RWPE2 (cell line): ENCODE measurements around the gene DVL1.

Experiments used
- ATAC-seq: fragments of 200-7000 bp; cut with Tn5 transposase; 3 replicates; pipeline ENCODE4 v1.9.1; 2021; ENCODE audit warnings: low read depth
- DNase-seq: peaks from one replicate; pipeline ENCODE4 v3.0.0-alpha.2; 2020; ENCODE audit warnings: low spot score
- H3K27ac ChIP-seq: fragments of 450-650 bp; 2 replicates; pipeline ENCODE4 v1.5.1; 2017; ENCODE audit warnings: mild to moderate bottlenecking; ENCODE audit not compliant: poor library complexity, severe bottlenecking
- H3K27me3 ChIP-seq: fragments of 250-450 bp; sonication (Bioruptor Pico); 2 replicates; pipeline ENCODE4 v1.5.1; 2021; ENCODE audit warnings: mild to moderate bottlenecking, moderate library complexity; ENCODE audit not compliant: insufficient read depth, poor library complexity, severe bottlenecking
- H3K36me3 ChIP-seq: fragments of 250-450 bp; sonication (Bioruptor Pico); 2 replicates; pipeline ENCODE4 v1.5.1; 2020; ENCODE audit warnings: low read depth, mild to moderate bottlenecking, moderate library complexity
- H3K4me1 ChIP-seq: fragments of 250-450 bp; sonication (Bioruptor Pico); 2 replicates; pipeline ENCODE4 v1.5.1; 2021; ENCODE audit warnings: mild to moderate bottlenecking, moderate library complexity; ENCODE audit not compliant: insufficient read depth, poor library complexity, severe bottlenecking
- H3K4me3 ChIP-seq: fragments of 250-450 bp; sonication (Bioruptor Pico); 2 replicates; pipeline ENCODE4 v1.5.1; 2021; ENCODE audit warnings: mild to moderate bottlenecking, moderate library complexity; ENCODE audit not compliant: severe bottlenecking
- H3K9me3 ChIP-seq: fragments of 250-450 bp; sonication (Bioruptor Pico); 2 replicates; pipeline ENCODE4 v1.5.1; 2021; ENCODE audit warnings: mild to moderate bottlenecking, moderate library complexity; ENCODE audit not compliant: severe bottlenecking
- CTCF ChIP-seq: fragments of 450-650 bp; IDR thresholded peaks from one replicate; pipeline ENCODE4 v1.5.1; 2017; ENCODE audit warnings: mild to moderate bottlenecking, moderate library complexity; ENCODE audit not compliant: poor library complexity, severe bottlenecking

The DVL1 gene

GRCh38 chr1:1332031-1332755 lies 17.0 kb downstream of the DVL1 start:
- ATAC-seq, result no peak; the same call in 2 of the 3 replicates
- H3K27ac ChIP-seq, result no peak overlapping the region

GRCh38 chr1:1331068-1331965 lies 17.9 kb downstream of the DVL1 start, which contains the start of gene TAS1R3:
TSS of gene TAS1R3 (plus strand) at chr1:1331280. CDS start at chr1:1331346, 66 bp downstream.
- DNase-seq (no peak), ATAC-seq (peak; percentile 20)
- H3K9me3 ChIP-seq, result no peaks in the 10 kb centered on the region
- H3K27ac ChIP-seq, result peak within 1 kb of the TSS; percentile 24
- H3K27me3 ChIP-seq, result no peaks in the 10 kb centered on the region
- no peak within 1 kb of the TSS for H3K4me3 ChIP-seq
- TF ChIP-seq CTCF, result no peak
- H3K4me1 ChIP-seq, result peaks cover 17% of the 10 kb centered on the region
- H3K36me3 ChIP-seq, result peaks cover 3% of the 10 kb centered on the region; the same call in 1 of the 2 replicates

More at GRCh38 chr1:1332031-1332755, 17.0 kb downstream of the DVL1 start:
- DNase-seq, result no peak
- peaks cover 12% of the 10 kb centered on the region for H3K36me3 ChIP-seq
- no peak overlapping the region for H3K4me3 ChIP-seq
- H3K9me3 ChIP-seq, result no peaks in the 10 kb centered on the region
- peaks cover 17% of the 10 kb centered on the region for H3K4me1 ChIP-seq
- no peak for TF ChIP-seq CTCF
- H3K27me3 ChIP-seq, result no peaks in the 10 kb centered on the region

- Histone ChIP-seq H3K27ac (peak overlapping the region; percentile 24), H3K36me3 (no peaks in the 10 kb centered on the region), H3K9me3 (no peaks in the 10 kb centered on the region), H3K27me3 (no peaks in the 10 kb centered on the region), H3K4me3 (no peak overlapping the region), H3K4me1 (peaks cover 17% of the 10 kb centered on the region)
- ATAC-seq (peak; percentile 7), DNase-seq (no peak)
- TF ChIP-seq CTCF, result no peak
These were observed 18.7 kb downstream of the DVL1 start for GRCh38 chr1:1330366-1331067.

GRCh38 chr1:1329304-1330210 lies 19.7 kb downstream of the DVL1 start:
- no peaks in the 10 kb centered on the region for H3K9me3 ChIP-seq
- DNase-seq, result no peak
- H3K4me1 ChIP-seq, result peaks cover 17% of the 10 kb centered on the region
- ATAC-seq, result no peak
- H3K27ac ChIP-seq, result no peak overlapping the region
- no peaks in the 10 kb centered on the region for H3K36me3 ChIP-seq
- no peaks in the 10 kb centered on the region for H3K27me3 ChIP-seq
- H3K4me3 ChIP-seq, result no peak overlapping the region
- TF ChIP-seq CTCF, result no peak
